GM21786 (cell line): ENCODE results near the gene SLC39A13.

Experiments
- ATAC-seq: cut with Tn5 transposase; IDR thresholded peaks from one replicate; pipeline ENCODE4 v1.9.1; 2021; ENCODE audit not compliant: unreplicated experiment

The SLC39A13 gene

DNA sequence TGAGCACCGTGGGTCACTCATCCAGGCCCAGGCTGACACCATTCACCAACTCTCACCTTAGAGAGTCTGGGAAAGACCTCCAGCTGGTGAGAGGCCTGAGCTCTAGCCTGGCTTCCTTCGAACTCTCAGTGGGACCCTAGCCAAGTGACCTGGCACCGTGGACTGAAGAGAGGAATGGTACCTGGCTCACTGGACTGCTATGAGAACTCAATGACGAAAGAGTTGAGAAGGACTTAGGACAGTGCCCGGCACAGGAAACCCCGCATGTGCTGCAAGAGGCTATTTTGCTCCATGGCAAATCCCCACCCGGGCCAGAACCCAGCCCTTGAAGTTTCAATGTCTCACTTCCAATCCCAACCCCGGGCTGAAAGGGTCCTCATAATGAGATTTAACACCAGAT, 41.2 kb downstream of the SLC39A13 start:
- ATAC-seq, result no peak

DNA sequence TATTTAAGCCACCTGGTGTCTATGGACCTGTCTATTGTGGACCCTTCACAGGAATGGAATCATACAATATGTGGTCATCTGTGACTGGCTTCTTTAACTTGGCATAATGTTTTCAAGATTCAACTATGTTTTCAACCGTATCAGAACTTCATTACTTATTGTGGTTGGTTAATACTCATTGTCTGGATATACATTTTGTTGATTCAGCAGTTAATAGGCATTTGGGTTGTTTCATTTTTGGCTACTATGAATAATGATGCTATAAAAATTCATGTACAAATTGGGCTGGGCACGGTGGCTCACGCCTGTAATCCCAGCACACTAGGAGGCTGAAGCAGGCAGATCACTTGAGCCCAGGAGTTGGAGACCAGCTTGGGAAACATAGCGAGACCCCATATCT, 43.0 kb downstream of the SLC39A13 start:
- no peak for ATAC-seq

DNA sequence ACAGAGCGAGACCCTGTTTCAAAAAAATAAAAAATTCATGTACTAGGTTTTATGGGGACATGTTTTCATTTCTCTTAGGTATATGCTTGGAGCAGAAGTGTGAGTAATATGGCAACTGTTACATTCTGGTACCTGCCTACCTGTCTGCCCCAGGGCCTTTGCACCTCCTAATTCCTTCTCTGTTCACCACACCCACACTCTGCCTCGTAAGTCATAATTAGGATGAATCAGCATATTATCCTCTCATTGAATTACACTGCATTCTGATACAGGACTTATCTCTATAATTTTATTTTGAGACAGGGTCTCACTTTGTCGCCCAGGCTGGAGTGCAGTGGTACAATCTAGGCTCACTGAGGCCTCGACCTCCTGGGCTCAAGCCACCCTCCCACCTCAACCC, 43.6 kb downstream of the SLC39A13 start:
- no peak for ATAC-seq

DNA sequence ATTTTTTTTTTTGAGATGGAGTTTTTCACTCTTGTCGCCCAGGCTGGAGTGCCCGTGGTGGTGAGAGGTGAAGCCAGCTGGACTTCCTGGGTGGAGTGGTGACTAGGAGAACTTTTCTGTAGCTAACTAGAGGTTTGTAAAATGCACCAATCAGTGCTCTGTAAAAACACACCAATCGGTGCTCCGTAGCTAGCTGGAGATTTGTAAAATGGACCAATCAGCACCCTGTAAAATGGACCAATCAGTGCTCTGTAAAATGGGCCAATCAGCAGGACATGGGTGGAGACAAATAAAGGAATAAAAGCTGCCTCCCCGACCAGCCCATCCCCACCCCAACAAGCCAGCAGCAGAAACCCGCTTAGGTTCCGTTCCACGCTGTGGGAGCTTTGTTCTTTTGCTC, 45.0 kb downstream of the SLC39A13 start:
- ATAC-seq, result no peak

DNA sequence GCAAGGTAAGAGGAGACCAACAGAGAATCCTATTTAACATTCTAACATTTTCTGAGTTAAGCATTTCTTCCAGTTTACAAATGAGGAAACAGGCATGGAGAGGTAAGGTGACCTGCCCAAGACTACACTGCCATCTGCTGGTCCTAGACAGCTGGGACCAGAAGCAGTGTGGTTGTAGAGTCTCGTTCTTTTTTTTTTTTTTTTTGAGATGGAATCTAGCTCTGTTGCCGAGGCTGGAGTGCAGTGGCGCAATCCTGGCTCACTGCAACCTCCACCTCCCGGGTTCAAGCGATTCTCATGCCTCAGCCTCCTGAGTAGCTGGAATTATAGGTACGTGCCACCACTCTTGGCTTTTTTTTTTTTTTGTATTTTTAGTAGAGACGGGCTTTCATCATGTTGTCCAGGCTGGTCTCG, 45.9 kb downstream of the SLC39A13 start:
- ATAC-seq, result peak; percentile 66

DNA sequence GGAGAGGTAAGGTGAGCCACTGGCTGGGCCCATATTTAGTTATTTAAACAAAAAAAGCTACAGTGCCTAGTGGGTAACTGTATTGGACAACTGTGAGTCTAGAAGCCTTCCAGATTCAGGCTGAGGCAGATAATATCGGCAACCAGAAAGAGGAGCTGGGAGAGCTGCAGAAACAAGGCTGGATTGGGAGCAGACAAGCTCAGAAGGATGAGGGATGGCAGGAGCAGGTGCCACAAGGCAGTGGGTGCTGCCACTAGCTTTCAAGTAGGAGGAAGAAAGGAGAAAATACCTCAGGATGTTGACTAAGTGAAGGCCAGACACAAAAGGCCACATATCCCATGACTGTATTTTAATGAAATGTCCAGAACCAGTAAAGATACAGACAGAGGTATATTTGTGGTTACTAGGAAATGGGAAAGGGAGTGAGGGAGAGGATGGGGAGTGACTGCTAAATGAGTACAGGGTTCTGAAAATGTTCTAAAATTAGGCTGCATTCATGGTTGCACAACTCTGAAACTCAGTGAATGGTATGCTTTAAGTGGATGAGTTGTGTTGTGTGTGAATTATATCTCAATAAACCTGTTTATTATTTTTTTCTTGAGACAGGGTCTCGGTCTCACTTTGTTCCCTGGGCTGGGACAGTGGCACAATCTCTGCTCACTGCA, 52.3 kb downstream of the SLC39A13 start:
- ATAC-seq, result no peak

DNA sequence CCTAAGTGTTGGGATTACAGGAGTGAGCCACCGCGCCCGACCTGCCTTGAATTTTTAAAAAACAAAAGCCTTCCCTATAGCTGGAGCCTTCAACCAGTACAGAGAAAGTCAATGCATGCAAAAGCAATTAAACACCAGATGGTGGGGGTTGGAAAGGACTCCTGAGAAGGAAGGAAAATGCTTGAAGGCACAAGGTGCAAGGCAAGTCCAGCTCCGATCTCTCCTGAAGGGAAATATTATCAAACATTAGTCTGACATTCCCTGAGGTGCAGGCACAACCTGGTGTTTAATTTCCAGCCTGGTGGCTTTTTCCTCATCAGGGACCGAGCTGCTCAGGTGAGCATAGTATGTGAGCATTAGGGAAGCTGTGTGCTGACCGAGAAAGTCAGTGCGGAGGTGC, 53.5 kb downstream of the SLC39A13 start:
- ATAC-seq, result no peak

DNA sequence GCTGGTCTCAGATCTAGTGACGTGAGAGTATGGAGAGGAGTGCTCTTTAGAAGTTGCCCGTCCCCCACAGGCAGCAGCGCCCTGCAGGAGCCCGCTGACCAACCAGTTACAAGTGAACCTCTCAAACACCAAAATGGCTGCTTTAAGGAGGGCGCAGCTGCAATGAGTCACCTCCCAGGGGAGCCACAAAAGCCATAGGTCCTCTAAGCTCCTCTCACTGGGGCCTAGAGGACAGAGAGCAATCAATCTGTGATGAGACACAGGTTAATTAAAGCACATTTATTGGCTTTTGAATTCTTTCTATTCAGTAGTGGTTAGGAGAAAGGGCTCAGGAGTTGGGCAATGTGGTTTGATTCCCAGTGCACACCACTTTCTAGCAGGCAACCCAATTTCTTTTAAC, 56.1 kb downstream of the SLC39A13 start:
- no peak for ATAC-seq
